Esophagus squamous epithelium (tissue), 5 donors: Measurements from ENCODE around the gene SEC23A. TPM values are rescaled to one million over a fixed set of nuclear protein-coding genes. Genes with fewer than 3 reads are reported as not detected.

Experiments used
- DNase-seq: peaks from one replicate; lab custom pipeline; 2025; lab: John Stamatoyannopoulos, UW
- H3K27ac ChIP-seq, 4 donors: fragments of 200-600 bp; sonication (generic); one replicate each; pipeline ENCODE4 v1.5.1; 2016 to 2019; ENCODE audit warnings: mild to moderate bottlenecking in 1 of 4
- H3K27me3 ChIP-seq, 4 donors: fragments of 200-600 bp; sonication (generic); 1 replicate in 3 of 4; 2 replicates in 1 of 4; pipeline versions ENCODE4 v1.5.1 to v1.6.0; 2017 to 2021; ENCODE audit warnings: antibody characterized with exemption in 1 of 4
- H3K36me3 ChIP-seq, 3 donors: fragments of 200-600 bp; sonication (generic); one replicate each; pipeline ENCODE4 v1.5.1; 2016 to 2019
- H3K4me1 ChIP-seq, 3 donors: fragments of 200-600 bp; sonication (generic); one replicate each; pipeline ENCODE4 v1.5.1; 2017 to 2019
- H3K4me3 ChIP-seq, 4 donors: fragments of 200-600 bp; sonication (generic); 1 replicate in 3 of 4; 2 replicates in 1 of 4; pipeline ENCODE4 v1.5.1; 2016 to 2019; ENCODE audit warnings: mild to moderate bottlenecking in 2 of 4, moderate library complexity in 1 of 4
- H3K9me3 ChIP-seq, 3 donors: fragments of 200-600 bp; sonication (generic); one replicate each; pipeline ENCODE4 v1.5.1; 2016 to 2019
- CTCF ChIP-seq, 6 experiments: fragments of 450-650 bp in 4 of 6; fragments of 200-600 bp in 2 of 6; sonication (generic) in 2 of 6; IDR thresholded peaks; one replicate each; pipeline ENCODE4 v1.5.1; 2016 to 2019; ENCODE audit warnings: antibody characterized with exemption in 6 of 6, mild to moderate bottlenecking in 4 of 6, moderate library complexity in 4 of 6
- POLR2A ChIP-seq, 4 donors: fragments of 450-650 bp; IDR thresholded peaks; one replicate each; pipeline ENCODE4 v1.6.1; 2017; ENCODE audit warnings: antibody characterized with exemption in 4 of 4, mild to moderate bottlenecking in 4 of 4, moderate library complexity in 3 of 4
- WGBS, 2 donors: methylation state at CpG; one replicate each; pipeline ENCODE4 v1.1.5; 2018; 5-methylcytosine and 5-hydroxymethylcytosine counted together
- intact Hi-C: fragments of 100-400 bp; cut with DNase I; formaldehyde crosslinking; loops from one replicate; pipeline ENCODE4 v1.15.0; 2022
- total RNA-seq, 4 donors: library from RNA; depleted of rRNA; stranded (reverse); fragments of >200 nt; gene quantifications; one replicate each; pipeline ENCODE4 v1.1.0, GENCODE V29; 2016
- donor health status: DM: yes; HTN: yes; CAD: no.

The SEC23A gene
- total RNA-seq, 4 donors from 2014 or later: 25.1 to 52.5 (median 42.2) TPM

- WGBS, 2 donors: 91 to 96% methylated on average over 5 of the region's 5 CpGs
- TF ChIP-seq CTCF (IDR thresholded peaks at IDR 0.05) (no peak), POLR2A (IDR thresholded peaks at IDR 0.05) (no peak)
- Histone ChIP-seq H3K27ac (no peak overlapping the region), H3K4me1 (no peaks in the 10 kb centered on the region), H3K36me3 (peaks cover 9 to 91% (median 19%) of the 10 kb centered on the region in 3 donors), H3K4me3 (no peak overlapping the region), H3K9me3 (no peaks in the 10 kb centered on the region), H3K27me3 (no peaks in the 10 kb centered on the region)
- DNase-seq: no peak
- intact Hi-C loops: no loop called here
These were observed 66.3 kb downstream of the SEC23A start for GRCh38 chr14:39036760-39037159.

GRCh38 chr14:39035336-39035735 is 67.7 kb downstream of the SEC23A start:
- no peak overlapping the region for H3K4me3 ChIP-seq
- no peak for DNase-seq
- no peaks in the 10 kb centered on the region for H3K4me1 ChIP-seq
- no peak overlapping the region for H3K27ac ChIP-seq
- TF ChIP-seq POLR2A (IDR thresholded peaks at IDR 0.05) (no peak), CTCF (IDR thresholded peaks at IDR 0.05) (no peak)
- intact Hi-C loops: no loop called here
- H3K27me3 ChIP-seq: no peaks in the 10 kb centered on the region
- peaks cover 9 to 91% (median 19%) of the 10 kb centered on the region in 3 donors for H3K36me3 ChIP-seq
- H3K9me3 ChIP-seq: no peaks in the 10 kb centered on the region

GRCh38 chr14:39034481-39035296 is 68.3 kb downstream of the SEC23A start:
- Histone ChIP-seq H3K27me3 (no peaks in the 10 kb centered on the region), H3K9me3 (no peaks in the 10 kb centered on the region), H3K27ac (no peak overlapping the region), H3K36me3 (peaks cover 9 to 91% (median 19%) of the 10 kb centered on the region in 3 donors), H3K4me3 (no peak overlapping the region), H3K4me1 (no peaks in the 10 kb centered on the region)
- intact Hi-C loops: no loop called here
- no peak for DNase-seq
- WGBS, 2 donors: 67 to 74% methylated on average over 3 of the region's 3 CpGs
- TF ChIP-seq POLR2A (IDR thresholded peaks at IDR 0.05): no peak
- TF ChIP-seq CTCF (IDR thresholded peaks at IDR 0.05): peak in 1 of 6 experiments; percentile 16

- no peaks in the 10 kb centered on the region for H3K4me1 ChIP-seq
- TF ChIP-seq CTCF (IDR thresholded peaks at IDR 0.05): no peak
- TF ChIP-seq POLR2A (IDR thresholded peaks at IDR 0.05): no peak
- H3K36me3 ChIP-seq: peaks cover 3 to 83% (median 13%) of the 10 kb centered on the region in 3 donors
- no peak overlapping the region for H3K27ac ChIP-seq
- no peak overlapping the region for H3K4me3 ChIP-seq
- DNase-seq: no peak
- no peaks in the 10 kb centered on the region for H3K27me3 ChIP-seq
- intact Hi-C loops: no loop called here
- H3K9me3 ChIP-seq: no peaks in the 10 kb centered on the region
- WGBS, 2 donors: 81 to 85% methylated on average over 4 of the region's 4 CpGs
These were observed 69.7 kb downstream of the SEC23A start for GRCh38 chr14:39033371-39033770.

GRCh38 chr14:39030209-39030608 is 72.8 kb downstream of the SEC23A start:
- intact Hi-C loops: no loop called here
- TF ChIP-seq POLR2A (IDR thresholded peaks at IDR 0.05) (no peak), CTCF (IDR thresholded peaks at IDR 0.05) (no peak)
- no peaks in the 10 kb centered on the region for H3K9me3 ChIP-seq
- peaks cover 0 to 51% (median 0%) of the 10 kb centered on the region in 3 donors for H3K36me3 ChIP-seq
- no peaks in the 10 kb centered on the region for H3K4me1 ChIP-seq
- WGBS, 2 donors: 94 to 100% methylated on average over 3 to 9 of the region's 10 CpGs
- no peak overlapping the region for H3K27ac ChIP-seq
- no peak for DNase-seq
- H3K4me3 ChIP-seq: no peak overlapping the region
- no peaks in the 10 kb centered on the region for H3K27me3 ChIP-seq
